Esophagus muscularis mucosa (tissue), 4 donors: ENCODE data around the gene DMKN.

Experiments
- EP300 ChIP-seq: sonication (generic); formaldehyde crosslinking; IDR thresholded peaks from one replicate; pipeline ENCODE4 v1.6.1; 2017; ENCODE audit warnings: antibody characterized with exemption
- POLR2AphosphoS5 ChIP-seq, 2 donors: sonication (generic); formaldehyde crosslinking; IDR thresholded peaks; one replicate each; pipeline ENCODE4 v1.6.1; 2017; ENCODE audit warnings: antibody characterized with exemption in 2 of 2
- TF ChIP-seq, protein P1 (sequence below), 3 experiments: fragments of 200-600 bp in 2 of 3; fragments of 450-650 bp in 1 of 3; sonication (generic) in 2 of 3; IDR thresholded peaks; one replicate each; pipeline ENCODE4 v1.5.1; 2017 to 2019; ENCODE audit warnings: antibody characterized with exemption in 3 of 3, mild to moderate bottlenecking in 2 of 3, moderate library complexity in 1 of 3

- TF ChIP-seq EP300 (no peak), POLR2AphosphoS5 (IDR thresholded peaks at IDR 0.05) (no peak)
- TF ChIP-seq, protein P1, sequence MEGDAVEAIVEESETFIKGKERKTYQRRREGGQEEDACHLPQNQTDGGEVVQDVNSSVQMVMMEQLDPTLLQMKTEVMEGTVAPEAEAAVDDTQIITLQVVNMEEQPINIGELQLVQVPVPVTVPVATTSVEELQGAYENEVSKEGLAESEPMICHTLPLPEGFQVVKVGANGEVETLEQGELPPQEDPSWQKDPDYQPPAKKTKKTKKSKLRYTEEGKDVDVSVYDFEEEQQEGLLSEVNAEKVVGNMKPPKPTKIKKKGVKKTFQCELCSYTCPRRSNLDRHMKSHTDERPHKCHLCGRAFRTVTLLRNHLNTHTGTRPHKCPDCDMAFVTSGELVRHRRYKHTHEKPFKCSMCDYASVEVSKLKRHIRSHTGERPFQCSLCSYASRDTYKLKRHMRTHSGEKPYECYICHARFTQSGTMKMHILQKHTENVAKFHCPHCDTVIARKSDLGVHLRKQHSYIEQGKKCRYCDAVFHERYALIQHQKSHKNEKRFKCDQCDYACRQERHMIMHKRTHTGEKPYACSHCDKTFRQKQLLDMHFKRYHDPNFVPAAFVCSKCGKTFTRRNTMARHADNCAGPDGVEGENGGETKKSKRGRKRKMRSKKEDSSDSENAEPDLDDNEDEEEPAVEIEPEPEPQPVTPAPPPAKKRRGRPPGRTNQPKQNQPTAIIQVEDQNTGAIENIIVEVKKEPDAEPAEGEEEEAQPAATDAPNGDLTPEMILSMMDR (IDR thresholded peaks at IDR 0.05) = no peak
Observed at GRCh38 chr19:35521124-35521743, 7.8 kb upstream of the DMKN start.
